Gastroesophageal sphincter (tissue), 4 donors: Measurements from ENCODE around the gene SNCAIP. TPM values are rescaled to one million over a fixed set of nuclear protein-coding genes. Genes with fewer than 3 reads are reported as not detected.

Experiments
- ATAC-seq: fragments of 150-250 bp; one replicate; pipeline ENCODE4 v1.9.1; 2016; ENCODE audit warnings: mild to moderate bottlenecking, moderate library complexity
- H3K27ac ChIP-seq, 4 donors: fragments of 200-600 bp; sonication (generic) in 3 of 4; 1 replicate in 3 of 4; 2 replicates in 1 of 4; pipeline ENCODE4 v1.5.1; 2016 to 2019
- H3K27me3 ChIP-seq: fragments of 200-600 bp; sonication (generic); one replicate; pipeline ENCODE4 v1.5.1; 2019
- H3K36me3 ChIP-seq, 2 donors: fragments of 200-600 bp; sonication (generic); one replicate each; pipeline ENCODE4 v1.5.1; 2019; ENCODE audit warnings: control low read depth in 1 of 2
- H3K4me1 ChIP-seq, 3 donors: fragments of 200-600 bp; sonication (generic); 1 replicate in 2 of 3; 2 replicates in 1 of 3; pipeline ENCODE4 v1.5.1; 2016 to 2019; ENCODE audit warnings: control low read depth in 2 of 3
- H3K4me3 ChIP-seq, 2 donors: fragments of 200-600 bp; sonication (generic); one replicate each; pipeline ENCODE4 v1.5.1; 2019; ENCODE audit warnings: mild to moderate bottlenecking in 1 of 2, moderate library complexity in 1 of 2
- H3K9me3 ChIP-seq, 3 donors: fragments of 200-600 bp; sonication (generic); one replicate each; pipeline ENCODE4 v1.5.1; 2017 to 2019; ENCODE audit warnings: control low read depth in 2 of 3
- EP300 ChIP-seq: sonication (generic); formaldehyde crosslinking; IDR thresholded peaks from one replicate; pipeline ENCODE4 v1.6.1; 2017; ENCODE audit warnings: antibody characterized with exemption, mild to moderate bottlenecking
- POLR2A ChIP-seq, 2 donors: fragments of 450-650 bp; IDR thresholded peaks; one replicate each; pipeline ENCODE4 v1.6.1; 2017; ENCODE audit warnings: antibody characterized with exemption in 2 of 2, mild to moderate bottlenecking in 2 of 2, moderate library complexity in 1 of 2
- POLR2AphosphoS5 ChIP-seq: sonication (generic); formaldehyde crosslinking; IDR thresholded peaks from one replicate; pipeline ENCODE4 v1.6.1; 2017; ENCODE audit warnings: antibody characterized with exemption
- WGBS, 2 donors: methylation state at CpG; one replicate each; pipeline ENCODE4 v1.1.5; 2018; ENCODE audit warnings: low coverage in 1 of 2; 5-methylcytosine and 5-hydroxymethylcytosine counted together
- total RNA-seq, 4 donors: library from RNA; depleted of rRNA; stranded (reverse); fragments of >200 nt; gene quantifications; one replicate each; pipeline ENCODE4 v1.1.0, GENCODE V29; 2016
- TF ChIP-seq, protein P1 (sequence below), 4 experiments: fragments of 200-600 bp in 2 of 4; fragments of 450-650 bp in 2 of 4; sonication (generic) in 1 of 4; IDR thresholded peaks; one replicate each; pipeline ENCODE4 v1.5.1; 2017 to 2019; ENCODE audit warnings: antibody characterized with exemption in 4 of 4, mild to moderate bottlenecking in 2 of 4, moderate library complexity in 2 of 4

The SNCAIP gene
- total RNA-seq, 4 donors from 2014 or later, result 1.1 to 2.9 (median 1.9) TPM

DNA sequence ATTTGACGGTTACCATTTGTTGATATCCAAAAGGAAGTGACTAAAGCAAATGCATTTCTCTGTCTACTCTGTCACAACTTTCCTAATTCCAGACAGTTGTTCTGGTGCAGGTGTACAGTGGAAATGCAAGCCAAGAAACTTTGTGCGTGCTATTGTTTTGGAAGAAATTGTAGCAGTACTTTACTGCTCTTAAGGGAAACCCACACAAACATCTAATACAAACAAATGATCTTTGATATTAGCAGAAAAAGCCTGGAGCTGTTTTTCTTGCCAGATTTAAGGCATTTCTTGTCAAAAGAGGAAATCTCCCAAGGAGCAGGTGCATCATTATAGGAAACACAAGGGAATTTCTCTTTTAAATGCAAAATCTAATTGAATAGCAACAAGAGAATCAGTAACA, 2.0 kb downstream of the SNCAIP start:
- WGBS, 2 donors, result 70 to 82% methylated on average over 2 of the region's 2 CpGs

GRCh38 chr5:122315521-122315920, 3.5 kb downstream of the SNCAIP start:
- Histone ChIP-seq H3K27me3 (peaks cover 41% of the 10 kb centered on the region), H3K4me1 (peaks cover 0 to 31% (median 4%) of the 10 kb centered on the region in 3 donors), H3K9me3 (no peaks in the 10 kb centered on the region), H3K4me3 (no peak overlapping the region), H3K27ac (no peak overlapping the region), H3K36me3 (no peaks in the 10 kb centered on the region)
- TF ChIP-seq, protein P1, sequence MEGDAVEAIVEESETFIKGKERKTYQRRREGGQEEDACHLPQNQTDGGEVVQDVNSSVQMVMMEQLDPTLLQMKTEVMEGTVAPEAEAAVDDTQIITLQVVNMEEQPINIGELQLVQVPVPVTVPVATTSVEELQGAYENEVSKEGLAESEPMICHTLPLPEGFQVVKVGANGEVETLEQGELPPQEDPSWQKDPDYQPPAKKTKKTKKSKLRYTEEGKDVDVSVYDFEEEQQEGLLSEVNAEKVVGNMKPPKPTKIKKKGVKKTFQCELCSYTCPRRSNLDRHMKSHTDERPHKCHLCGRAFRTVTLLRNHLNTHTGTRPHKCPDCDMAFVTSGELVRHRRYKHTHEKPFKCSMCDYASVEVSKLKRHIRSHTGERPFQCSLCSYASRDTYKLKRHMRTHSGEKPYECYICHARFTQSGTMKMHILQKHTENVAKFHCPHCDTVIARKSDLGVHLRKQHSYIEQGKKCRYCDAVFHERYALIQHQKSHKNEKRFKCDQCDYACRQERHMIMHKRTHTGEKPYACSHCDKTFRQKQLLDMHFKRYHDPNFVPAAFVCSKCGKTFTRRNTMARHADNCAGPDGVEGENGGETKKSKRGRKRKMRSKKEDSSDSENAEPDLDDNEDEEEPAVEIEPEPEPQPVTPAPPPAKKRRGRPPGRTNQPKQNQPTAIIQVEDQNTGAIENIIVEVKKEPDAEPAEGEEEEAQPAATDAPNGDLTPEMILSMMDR (IDR thresholded peaks at IDR 0.05), result no peak
- TF ChIP-seq POLR2AphosphoS5 (no peak), POLR2A (IDR thresholded peaks at IDR 0.05) (no peak), EP300 (no peak)
- ATAC-seq, result no peak
- 90% methylated on average over 1 of the region's 1 CpG; no CpG with 5 or more reads in 1 of the 2 donors for WGBS, 2 donors

More for the DNA sequence above, 2.0 kb downstream of the SNCAIP start:
- Histone ChIP-seq H3K27ac (no peak overlapping the region), H3K9me3 (no peaks in the 10 kb centered on the region), H3K36me3 (no peaks in the 10 kb centered on the region), H3K4me1 (peaks cover 0 to 31% (median 4%) of the 10 kb centered on the region in 3 donors), H3K27me3 (peaks cover 41% of the 10 kb centered on the region), H3K4me3 (no peak overlapping the region)
- no peak for ATAC-seq
- TF ChIP-seq, protein P1 (IDR thresholded peaks at IDR 0.05), result no peak
- no peak for TF ChIP-seq POLR2AphosphoS5
- TF ChIP-seq POLR2A (IDR thresholded peaks at IDR 0.05), result no peak
- no peak for TF ChIP-seq EP300

DNA sequence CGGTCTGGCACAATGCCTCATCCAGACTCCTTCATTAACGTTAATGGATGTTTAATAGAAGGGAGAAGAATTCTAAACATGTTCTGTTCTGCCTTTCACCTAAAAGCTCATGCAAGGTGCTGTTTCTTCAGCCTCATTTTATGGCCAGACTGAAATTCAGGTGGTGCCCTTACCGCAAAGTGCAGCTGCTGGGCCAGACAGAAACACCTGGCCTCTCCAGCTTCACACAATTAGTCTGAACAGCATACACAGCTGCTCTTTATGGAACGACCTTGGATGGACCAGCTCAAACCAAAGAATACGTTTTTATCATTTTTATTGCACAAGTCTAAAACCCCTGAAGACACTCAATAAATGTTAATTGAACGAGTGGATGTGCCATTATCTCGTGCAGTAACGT, 4.6 kb downstream of the SNCAIP start:
- no peak for ATAC-seq
- peaks cover 38% of the 10 kb centered on the region for H3K27me3 ChIP-seq
- H3K36me3 ChIP-seq, result no peaks in the 10 kb centered on the region
- H3K9me3 ChIP-seq, result no peaks in the 10 kb centered on the region
- H3K4me3 ChIP-seq, result no peak overlapping the region
- H3K4me1 ChIP-seq, result peaks cover 0 to 22% (median 4%) of the 10 kb centered on the region in 3 donors
- WGBS, 2 donors, result 83 to 93% methylated on average over 8 of the region's 8 CpGs
- no peak overlapping the region for H3K27ac ChIP-seq
- TF ChIP-seq EP300 (no peak), POLR2A (IDR thresholded peaks at IDR 0.05) (no peak), POLR2AphosphoS5 (no peak)
- TF ChIP-seq, protein P1 (IDR thresholded peaks at IDR 0.05), result no peak

DNA sequence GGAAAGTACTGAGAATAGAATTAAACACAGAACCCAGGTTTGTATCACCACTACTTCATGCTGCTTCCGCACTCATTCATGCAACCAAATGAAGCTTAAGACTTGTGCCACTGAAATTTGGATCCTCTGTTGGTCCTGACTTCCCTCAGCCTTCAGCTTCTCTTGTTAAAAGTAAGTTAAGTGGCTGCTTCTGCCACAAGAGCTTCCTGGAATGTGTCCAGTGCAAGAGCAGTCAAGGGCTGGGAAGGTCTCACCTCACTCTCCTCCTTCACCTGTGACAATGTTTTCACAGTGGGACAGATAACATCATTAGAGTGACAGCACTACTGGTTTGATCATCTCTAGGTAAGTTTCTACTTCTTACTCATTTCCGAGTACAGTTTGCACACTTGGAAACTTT, 7.9 kb downstream of the SNCAIP start:
- ATAC-seq, result no peak
- WGBS, 2 donors, result 92 to 95% methylated on average over 2 of the region's 2 CpGs

DNA sequence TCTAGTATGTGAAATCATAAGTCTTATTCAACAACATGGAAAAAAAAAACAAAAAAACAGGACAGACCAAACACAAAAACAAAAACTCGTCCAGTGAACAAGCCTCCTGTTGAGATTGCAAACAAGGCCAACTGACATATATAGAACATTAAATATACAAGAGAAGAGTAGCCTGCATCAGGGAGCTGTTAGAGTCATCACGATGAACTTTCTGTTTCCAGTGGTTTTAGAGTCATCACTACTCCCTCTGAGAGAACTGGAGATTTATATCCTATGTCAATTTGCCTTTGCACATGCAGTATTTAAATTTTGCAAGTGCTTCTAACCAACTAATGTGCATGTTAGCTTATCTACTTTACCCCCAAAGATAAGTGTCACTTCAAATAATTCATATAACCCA, 9.9 kb downstream of the SNCAIP start:
- Histone ChIP-seq H3K4me1 (peaks cover 0 to 17% (median 2%) of the 10 kb centered on the region in 3 donors), H3K4me3 (no peak overlapping the region), H3K9me3 (no peaks in the 10 kb centered on the region), H3K27me3 (peaks cover 1% of the 10 kb centered on the region), H3K27ac (no peak overlapping the region), H3K36me3 (no peaks in the 10 kb centered on the region)
- no peak for TF ChIP-seq POLR2AphosphoS5
- TF ChIP-seq, protein P1 (IDR thresholded peaks at IDR 0.05), result no peak
- TF ChIP-seq EP300, result no peak
- TF ChIP-seq POLR2A (IDR thresholded peaks at IDR 0.05), result no peak
- WGBS, 2 donors, result 54 to 80% methylated on average over 2 of the region's 2 CpGs
- ATAC-seq, result no peak

More for the DNA sequence above, 7.9 kb downstream of the SNCAIP start:
- Histone ChIP-seq H3K36me3 (no peaks in the 10 kb centered on the region), H3K9me3 (no peaks in the 10 kb centered on the region), H3K4me1 (peaks cover 0 to 17% (median 2%) of the 10 kb centered on the region in 3 donors), H3K27me3 (peaks cover 20% of the 10 kb centered on the region), H3K4me3 (no peak overlapping the region), H3K27ac (no peak overlapping the region)
- no peak for TF ChIP-seq POLR2A (IDR thresholded peaks at IDR 0.05)
- TF ChIP-seq, protein P1 (IDR thresholded peaks at IDR 0.05), result no peak
- TF ChIP-seq POLR2AphosphoS5, result no peak
- no peak for TF ChIP-seq EP300
